Stimulated activated CD4-positive, alpha-beta T cell treated with anti-CD3 and anti-CD28 coated beads, TNF-alpha, amount 100 ng/mL, for 48 hours (primary cell): ENCODE measurements around the gene INHBC.

Experiments used
- DNase-seq, 3 donors: peaks; one replicate each; pipeline ENCODE4 v3.0.0-alpha.2; 2020; ENCODE audit warnings: low read depth in 3 of 3

Gene INHBC

DNA sequence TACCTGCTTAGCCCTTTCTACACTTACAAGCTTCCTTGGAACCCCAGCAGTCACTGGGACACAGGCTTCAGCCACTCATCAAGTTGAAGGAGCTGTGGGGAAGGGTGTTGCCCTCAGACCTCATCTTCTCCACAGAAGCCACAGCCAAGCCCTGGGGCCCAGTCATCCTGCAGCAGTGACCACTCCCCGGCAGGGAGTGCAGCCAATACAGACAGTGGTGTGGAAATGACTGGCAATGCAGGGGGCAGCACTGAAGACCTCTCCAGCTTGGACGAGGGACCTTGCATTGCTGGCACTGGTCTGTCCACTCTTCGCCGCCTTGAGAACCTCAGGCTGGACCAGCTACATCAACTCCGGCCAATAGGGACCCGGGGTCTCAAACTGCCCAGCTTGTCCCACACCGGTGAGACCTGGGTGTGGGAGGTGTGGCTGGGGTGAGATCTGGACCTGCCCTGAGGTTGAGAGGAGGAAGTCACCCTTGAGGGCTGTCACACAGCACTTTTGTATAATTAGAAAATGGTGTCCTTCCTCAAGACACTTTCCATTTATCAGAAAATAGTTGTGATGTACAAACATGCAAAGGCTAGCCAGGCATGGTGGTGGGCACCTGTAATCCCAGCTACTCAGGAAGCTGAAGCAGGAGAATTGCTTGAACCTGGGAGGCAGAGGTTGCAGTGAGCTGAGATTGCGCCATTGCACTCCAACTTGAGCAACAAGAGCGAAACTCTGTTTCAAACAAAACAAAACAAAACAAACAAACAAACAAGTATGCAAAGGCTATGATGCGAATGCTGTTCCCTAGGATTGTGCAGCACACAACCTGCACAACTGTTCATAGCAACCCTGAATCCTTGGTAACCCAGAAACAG, 34.9 kb downstream of the INHBC start:
- DNase-seq = no peak

GRCh38 chr12:57470286-57470969, 35.8 kb downstream of the INHBC start:
- DNase-seq = no peak

DNA sequence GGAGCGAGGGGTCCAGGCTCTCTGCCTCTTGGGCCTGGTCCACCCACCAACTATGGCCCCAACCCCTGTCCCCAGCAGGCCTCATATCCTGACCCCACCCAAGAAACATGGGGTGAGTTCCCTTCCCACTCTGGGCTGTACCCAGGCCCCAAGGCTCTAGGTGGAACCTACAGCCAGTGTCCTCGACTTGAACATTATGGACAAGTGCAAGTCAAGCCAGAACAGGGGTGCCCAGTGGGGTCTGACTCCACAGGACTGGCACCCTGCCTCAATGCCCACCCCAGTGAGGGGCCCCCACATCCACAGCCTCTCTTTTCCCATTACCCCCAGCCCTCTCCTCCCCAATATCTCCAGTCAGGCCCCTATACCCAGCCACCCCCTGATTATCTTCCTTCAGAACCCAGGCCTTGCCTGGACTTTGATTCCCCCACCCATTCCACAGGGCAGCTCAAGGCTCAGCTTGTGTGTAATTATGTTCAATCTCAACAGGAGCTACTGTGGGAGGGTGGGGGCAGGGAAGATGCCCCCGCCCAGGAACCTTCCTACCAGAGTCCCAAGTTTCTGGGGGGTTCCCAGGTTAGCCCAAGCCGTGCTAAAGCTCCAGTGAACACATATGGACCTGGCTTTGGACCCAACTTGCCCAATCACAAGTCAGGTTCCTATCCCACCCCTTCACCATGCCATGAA, 36.5 kb downstream of the INHBC start:
- no peak for DNase-seq

- no peak for DNase-seq
Measured at GRCh38 chr12:57471661-57472060, 37.1 kb downstream of the INHBC start.

DNA sequence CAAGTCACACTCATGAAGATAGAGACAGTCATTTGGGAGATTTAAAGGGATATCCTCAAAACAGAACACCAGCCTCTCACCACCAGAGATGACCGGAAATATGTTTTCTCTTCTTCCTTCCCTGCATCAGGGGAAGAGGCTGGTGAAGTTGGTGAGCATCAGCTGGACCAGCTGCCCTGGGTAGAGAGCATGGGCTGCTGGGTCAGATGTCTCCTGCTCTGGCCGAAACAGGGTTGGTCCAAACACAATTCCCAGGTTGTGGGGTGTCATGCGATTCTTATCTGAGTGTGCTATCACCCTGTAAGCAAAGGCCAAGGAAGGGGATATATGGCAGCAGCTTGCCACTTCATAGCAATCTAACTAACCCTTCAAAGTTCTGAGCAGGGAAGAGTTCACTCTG, 37.8 kb downstream of the INHBC start:
- no peak for DNase-seq

DNA sequence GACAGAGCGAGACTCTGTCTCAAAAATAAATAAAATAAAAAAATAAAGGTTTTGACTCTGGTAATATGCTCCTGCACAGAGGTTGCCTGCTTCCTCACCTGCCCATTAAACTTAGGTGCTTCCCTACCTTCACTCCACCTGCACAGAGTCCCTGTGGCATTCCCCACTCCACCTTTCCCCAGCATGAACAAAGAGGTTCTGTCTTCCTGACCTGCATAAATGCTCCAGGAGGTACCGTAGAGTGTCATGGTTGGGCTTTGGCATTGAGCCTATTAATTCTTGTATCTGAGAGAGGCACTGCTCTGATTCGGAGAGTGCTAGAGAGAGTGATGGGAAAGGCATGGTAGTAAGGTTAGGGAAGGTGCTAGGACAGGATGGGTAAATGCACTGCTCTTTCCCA, 38.8 kb downstream of the INHBC start:
- DNase-seq = no peak

GRCh38 chr12:57473886-57474285, 39.3 kb downstream of the INHBC start:
- DNase-seq = no peak

DNA sequence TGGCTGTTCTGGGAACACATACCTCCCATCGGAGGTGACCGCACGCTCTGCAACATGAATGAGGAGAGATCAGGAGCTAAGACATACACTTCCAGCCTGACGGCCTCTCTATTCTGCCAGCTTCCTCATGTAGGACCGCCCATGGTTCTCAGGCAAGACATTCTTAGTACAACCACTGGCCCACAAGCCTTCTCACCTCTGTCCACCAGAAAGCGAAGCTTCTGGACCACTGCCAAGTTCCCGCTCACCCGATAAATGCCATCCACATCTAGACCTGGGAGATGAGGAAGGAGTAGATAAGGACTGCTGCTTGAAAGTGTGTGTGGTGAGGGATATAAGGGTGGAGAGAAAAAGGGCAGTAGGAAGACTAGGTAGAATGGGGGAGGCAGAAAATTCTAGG, 39.8 kb downstream of the INHBC start:
- DNase-seq = no peak

- no peak for DNase-seq
Measured at GRCh38 chr12:57474862-57475261, 40.3 kb downstream of the INHBC start.

- DNase-seq = no peak
Measured at GRCh38 chr12:57475271-57476161, 40.9 kb downstream of the INHBC start.

DNA sequence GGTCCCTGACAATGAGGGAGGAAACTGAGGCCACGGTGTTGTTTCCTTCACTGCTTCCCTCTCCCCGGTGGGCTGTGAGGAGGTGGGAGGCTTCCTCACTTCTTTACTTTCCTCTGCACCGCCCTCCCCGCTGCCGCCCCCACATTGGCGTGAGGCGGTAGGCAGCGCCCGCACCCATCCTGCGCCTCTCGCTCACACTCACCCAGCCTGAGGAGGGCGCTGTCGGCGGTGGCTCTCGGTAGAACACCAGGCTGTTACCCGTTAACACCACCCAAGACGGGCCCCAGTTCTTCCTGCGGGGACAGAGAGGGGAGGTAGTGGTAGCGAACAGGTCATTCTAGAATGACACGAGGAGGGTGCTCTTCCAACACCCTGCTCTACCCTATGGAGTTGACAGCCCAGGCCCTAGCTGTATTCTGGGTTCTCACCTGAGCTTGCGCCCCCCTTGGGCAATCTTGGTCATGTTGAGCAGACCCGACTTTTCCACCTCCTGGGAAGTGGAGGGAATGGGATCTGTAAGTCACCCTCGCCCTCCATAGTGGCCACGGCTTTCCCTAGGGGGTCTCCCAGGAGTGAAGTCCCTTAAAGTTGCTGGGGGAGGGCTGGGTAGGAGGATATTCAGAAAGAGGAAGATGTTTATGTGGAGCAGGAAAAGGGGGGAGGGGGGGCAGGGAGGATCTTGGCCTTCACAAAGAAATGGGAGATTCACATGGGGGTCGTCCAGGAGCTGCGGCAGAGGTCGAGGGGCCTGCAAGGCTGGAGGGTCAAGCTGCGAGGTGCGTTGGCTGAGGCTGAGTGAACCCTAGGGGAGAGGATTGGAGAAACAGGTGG, 41.8 kb downstream of the INHBC start:
- DNase-seq = peak; percentile 65 to 92 (median 79)

DNA sequence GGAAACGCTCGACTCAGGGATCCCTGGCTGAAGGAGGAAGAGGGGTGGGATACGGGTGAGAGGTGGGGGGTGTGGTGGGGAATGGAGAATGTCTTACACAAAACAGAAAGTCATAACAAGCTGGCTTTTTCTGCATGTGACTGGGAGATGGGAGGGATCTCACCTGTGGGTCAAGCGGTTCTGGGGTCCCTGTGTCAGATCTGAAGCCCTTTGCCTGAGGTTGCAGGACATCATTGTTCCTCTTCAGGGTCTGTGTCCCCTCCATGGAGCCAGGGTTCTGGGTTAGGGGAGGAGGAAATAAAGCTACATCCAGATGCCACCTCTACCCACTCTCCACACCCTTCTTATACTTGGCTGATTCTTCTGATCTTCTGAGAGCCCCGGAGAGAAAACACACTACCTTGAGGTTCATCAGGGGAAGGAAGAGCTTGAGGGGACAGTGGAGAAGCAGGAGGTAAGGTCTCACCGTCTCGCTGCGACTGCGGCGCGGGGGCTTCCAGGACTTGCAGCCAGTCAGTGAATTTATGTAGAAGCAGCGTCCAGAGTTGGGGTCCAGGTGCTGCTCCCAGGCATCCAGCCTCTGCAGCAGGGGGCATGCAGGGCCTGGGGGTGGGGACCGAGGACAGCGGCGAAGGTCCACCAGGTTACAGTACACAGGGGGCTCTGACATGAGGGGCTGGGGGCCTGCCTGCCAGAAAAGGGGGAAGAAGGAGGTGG, 42.6 kb downstream of the INHBC start:
- DNase-seq = no peak

GRCh38 chr12:57477710-57478681, 43.4 kb downstream of the INHBC start:
- DNase-seq = peak in 1 of 3 donors; percentile 40

DNA sequence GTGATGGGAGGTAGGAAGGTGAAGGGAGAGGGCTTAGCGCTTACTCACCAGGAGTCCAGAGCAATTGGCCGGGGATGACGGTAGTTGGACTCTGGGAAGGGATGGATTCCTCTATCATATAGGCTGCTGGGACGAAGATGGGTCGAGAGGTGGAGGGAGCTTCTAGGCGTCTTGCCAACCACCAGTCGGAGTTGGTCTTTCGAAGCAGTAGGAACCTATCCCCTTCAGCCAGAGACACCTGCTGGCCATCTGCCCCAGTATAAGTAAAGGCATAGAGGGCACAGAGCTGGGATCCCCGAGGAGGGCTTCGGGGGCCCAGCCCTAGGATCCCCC, 44.4 kb downstream of the INHBC start:
- DNase-seq = no peak

DNA sequence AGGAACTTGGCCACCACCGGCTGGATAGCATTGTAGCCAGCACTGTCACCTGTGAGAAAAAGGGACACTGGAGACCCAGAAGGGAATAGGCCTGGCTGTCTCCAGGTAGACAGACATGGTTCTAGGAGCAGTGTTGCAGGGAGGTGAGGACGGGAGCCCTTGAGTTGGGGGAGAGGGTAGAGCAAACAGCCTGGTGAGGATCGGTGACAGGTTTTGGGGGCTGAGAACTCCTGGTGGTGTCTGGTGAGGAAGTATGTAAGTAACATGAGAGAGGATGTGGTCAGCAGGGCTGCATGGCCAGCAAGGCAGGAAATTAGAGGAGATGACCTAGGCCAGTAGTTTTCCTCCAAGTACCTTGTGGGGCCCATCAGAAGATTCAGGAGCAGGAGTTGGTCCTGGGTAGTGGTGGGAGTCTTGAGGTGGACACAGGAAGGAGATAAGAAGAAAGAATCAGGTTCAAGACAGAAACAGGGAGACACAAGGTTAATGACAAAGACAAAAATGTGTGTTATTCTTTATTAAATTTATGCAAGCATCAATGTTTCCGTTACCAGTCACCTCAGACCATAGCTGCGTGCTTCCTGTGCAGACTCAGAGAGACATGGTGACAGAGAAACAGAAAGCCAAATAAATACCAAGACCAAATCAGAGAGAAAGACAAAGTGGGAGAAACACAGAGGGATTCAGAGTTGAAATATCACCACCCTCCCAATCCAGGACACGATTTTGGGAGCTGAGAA, 45.0 kb downstream of the INHBC start, which contains the start of gene ARHGAP9:
Gene ARHGAP9, minus strand, starts transcription at position 491 of the 740 bp plus-strand sequence. Its CDS starts 460 bp downstream, at position 31.
- peak in 1 of 3 donors; percentile 21 for DNase-seq

DNA sequence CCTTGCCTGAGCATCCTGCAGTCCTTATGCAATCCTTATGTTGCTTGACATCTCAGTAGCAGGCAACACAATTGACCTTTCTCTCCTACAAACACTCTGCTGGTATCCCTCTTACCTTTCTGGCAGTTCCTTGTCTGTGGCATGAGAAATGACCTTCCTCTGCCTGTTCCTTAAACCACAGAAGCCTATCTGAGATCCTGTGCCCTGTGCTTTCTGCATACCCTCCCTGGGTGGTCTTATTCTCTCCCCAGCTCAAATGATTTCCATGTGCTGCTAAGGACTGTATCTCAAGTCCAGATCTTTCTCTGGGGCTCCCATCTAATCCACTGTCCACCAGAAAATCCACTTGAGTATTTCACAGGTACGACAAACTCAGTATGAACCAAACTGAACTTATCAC, 47.1 kb downstream of the INHBC start:
- no peak for DNase-seq

GRCh38 chr12:57483466-57483865, 48.9 kb downstream of the INHBC start:
- DNase-seq = no peak

DNA sequence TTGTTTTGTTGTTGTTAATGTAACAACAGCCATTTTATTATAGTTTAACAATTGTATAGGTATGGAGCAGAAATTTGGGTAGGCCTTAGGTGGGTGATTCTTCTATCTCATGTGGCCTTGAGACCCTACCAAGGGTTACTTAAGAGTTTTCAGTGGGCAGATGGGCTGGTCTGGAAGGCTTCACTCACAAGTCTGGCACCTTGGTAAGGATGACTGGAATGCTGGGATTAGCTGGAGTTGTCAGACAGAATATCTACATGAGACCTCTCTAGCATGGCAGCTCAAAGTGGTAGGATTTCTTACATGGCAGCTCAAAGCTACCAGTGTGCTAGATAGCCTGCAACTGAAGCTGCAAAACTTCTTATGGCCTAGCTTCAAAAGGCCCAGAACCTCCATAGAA, 51.1 kb downstream of the INHBC start:
- no peak for DNase-seq
